ENCODE measurements around the gene TVP23B.
A peak's percentile ranks its signal among the peaks of the same experiment; 100 is the strongest.

Gene TVP23B

GRCh38 chr17:18855831-18856569, 75.0 kb downstream of the TVP23B start (continued):
- TF ChIP-seq ZBTB49 (tag by site-specific recombination; IDR thresholded peaks at IDR 0.05; ENCODE audit: low read depth) (no peak), ZBTB44 (tag by site-specific recombination; IDR thresholded peaks at IDR 0.05) (no peak), ZNF843 (tag by site-specific recombination; IDR thresholded peaks at IDR 0.05) (no peak), ZNF561 (tag by site-specific recombination; IDR thresholded peaks at IDR 0.05; ENCODE audit: borderline replicate concordance) (no peak), ZBTB11 (tag by site-specific recombination; conservative IDR thresholded peaks at IDR 0.05; ENCODE audit: low read depth) (no peak), ZNF2 (tag by site-specific recombination; IDR thresholded peaks at IDR 0.05) (no peak), ZBTB8A (tag by site-specific recombination; IDR thresholded peaks at IDR 0.05) (no peak), ZNF560 (tag by site-specific recombination; IDR thresholded peaks at IDR 0.05; ENCODE audit: borderline replicate concordance) (no peak), ZNF501 (tag by site-specific recombination; IDR thresholded peaks at IDR 0.05) (no peak; the same call in 1 of the 2 replicates), ZNF248 (tag by site-specific recombination; IDR thresholded peaks at IDR 0.05) (no peak), ZNF596 (tag by site-specific recombination; IDR thresholded peaks at IDR 0.05) (no peak), ZNF610 (tag by site-specific recombination; IDR thresholded peaks at IDR 0.05; ENCODE audit: borderline replicate concordance) (no peak), ZNF670 (tag by site-specific recombination; IDR thresholded peaks at IDR 0.05; ENCODE audit: low read depth) (no peak), ZNF701 (tag by site-specific recombination; IDR thresholded peaks at IDR 0.05) (no peak), ZNF404 (tag by site-specific recombination; IDR thresholded peaks at IDR 0.05) (no peak), ZNF549 (tag by site-specific recombination; IDR thresholded peaks at IDR 0.05) (no peak), ZFP69B (tag by site-specific recombination; IDR thresholded peaks at IDR 0.05) (peak; percentile 83), TRIM28 (IDR thresholded peaks at IDR 0.05; ENCODE audit: borderline replicate concordance, low read length) (peak; percentile 86), ZNF140 (tag by site-specific recombination; IDR thresholded peaks at IDR 0.05) (no peak), ZNF585B (tag by site-specific recombination; IDR thresholded peaks at IDR 0.05) (no peak), ZSCAN16 (tag by site-specific recombination; IDR thresholded peaks at IDR 0.05) (no peak), ZNF423 (tag by site-specific recombination; IDR thresholded peaks at IDR 0.05) (no peak), ZNF132 (tag by site-specific recombination; IDR thresholded peaks at IDR 0.05; ENCODE audit: borderline replicate concordance) (no peak), ZSCAN18 (tag by site-specific recombination; IDR thresholded peaks at IDR 0.05) (0 out of 2 replicates have a peak, but pooled peaks have one; percentile 18), SP3 (tag by site-specific recombination; IDR thresholded peaks at IDR 0.05) (0 out of 2 replicates have a peak, but pooled peaks have one; percentile 40), ZNF223 (tag by site-specific recombination; IDR thresholded peaks at IDR 0.05) (no peak), ZBTB26 (tag by site-specific recombination; optimal IDR thresholded peaks at IDR 0.05) (peak; percentile 19), ZNF184 (tag by site-specific recombination; IDR thresholded peaks at IDR 0.05) (no peak), HOXA7 (CRISPR knock-in tag; IDR thresholded peaks at IDR 0.05; ENCODE audit: borderline replicate concordance) (no peak), ZIC2 (tag by site-specific recombination; IDR thresholded peaks at IDR 0.05) (peak; percentile 79), ZNF677 (tag by site-specific recombination; IDR thresholded peaks at IDR 0.05) (no peak)
